ENCODE measurements around the gene STMN3.

GRCh38 chr20:63651942-63652191 lies 1.4 kb downstream of the STMN3 start:
- TF ChIP-seq ZNF384 (IDR thresholded peaks at IDR 0.05) (no peak), BHLHE40 (IDR thresholded peaks at IDR 0.05; ENCODE audit: borderline replicate concordance) (no peak), PKNOX1 (IDR thresholded peaks at IDR 0.05) (no peak), SP1 (IDR thresholded peaks at IDR 0.05) (no peak), FOXK2 (IDR thresholded peaks at IDR 0.05) (no peak), FOXM1 (IDR thresholded peaks at IDR 0.05; ENCODE audit: borderline replicate concordance) (no peak), SUZ12 (IDR thresholded peaks at IDR 0.05) (no peak)
